Measurements from ENCODE around the gene PRSS35. TPM values are rescaled to one million over a fixed set of nuclear protein-coding genes. Genes with fewer than 3 reads are reported as not detected.
"Not testable (repeated sequence)": the region's sequence is repeated elsewhere in the genome, so short reads cannot be mapped to it uniquely, and the experiment has no call there.

Gene PRSS35
- total RNA-seq, 5 donors from 2014 or later (not counting 1 experiment from before 2014, with no cell fraction given), result 0.18 to 1.3 (median 0.44) TPM; not detected in 2

GRCh38 chr6:83558975-83559374 is 46.6 kb downstream of the PRSS35 start:
- Histone ChIP-seq H3K4me3 (ENCODE audit: control insufficient read depth in 1 of 2, extremely low read depth in 1 of 2, low read length in 1 of 2) (no peak overlapping the region), H3K27ac (ENCODE audit: low read length) (no peak overlapping the region), H3K36me3 (ENCODE audit: control insufficient read depth in 2 of 2, extremely low read depth in 1 of 2, insufficient read depth in 1 of 2, low read length in 1 of 2) (no peaks in the 10 kb centered on the region), H3K27me3 (replicated peaks in 1 of 2; ENCODE audit: control insufficient read depth in 2 of 2, extremely low read depth in 1 of 2, insufficient read depth in 2 of 2, low read length in 1 of 2) (no peaks in the 10 kb centered on the region), H3K4me1 (ENCODE audit: control insufficient read depth in 1 of 2, extremely low read depth in 1 of 2, insufficient read depth in 2 of 2, low read length in 2 of 2) (no peaks in the 10 kb centered on the region), H3K9me3 (no peaks in the 10 kb centered on the region)
- ATAC-seq (replicated peaks in 1 of 4), result no peak
- H3K4me1 Mint-ChIP-seq, result no peaks in the 10 kb centered on the region
- CTCF ChIA-PET, result interaction anchor here in 1 of 2 donors (0.6 to 0.7 kb wide), 2 partner anchors 23 to 601 kb away, joined by 3 read pairs; no protein-coding TSS in a partner anchor
- H3K27ac Mint-ChIP-seq, result no peak overlapping the region
- H3K27me3 Mint-ChIP-seq, result peaks cover 0 to 2% of the 10 kb centered on the region in 2 donors
- H3K4me3 Mint-ChIP-seq, result no peak overlapping the region
- WGBS (ENCODE audit: insufficient coverage), result 100% methylated on average over 1 of the region's 1 CpG
- no peaks in the 10 kb centered on the region for H3K36me3 Mint-ChIP-seq
- no peak for DNase-seq
- H3K9me3 Mint-ChIP-seq, result peaks cover 6 to 10% (median 7%) of the 10 kb centered on the region in 3 donors
- POLR2A ChIA-PET, result no interaction called here

- H3K4me1 Mint-ChIP-seq; H3K36me3 ChIP-seq (ENCODE audit: control insufficient read depth in 2 of 2, extremely low read depth in 1 of 2, insufficient read depth in 1 of 2, low read length in 1 of 2); POLR2A ChIA-PET; H3K4me1 ChIP-seq (ENCODE audit: control insufficient read depth in 1 of 2, extremely low read depth in 1 of 2, insufficient read depth in 2 of 2, low read length in 2 of 2); H3K27ac ChIP-seq (ENCODE audit: low read length); H3K9me3 ChIP-seq; H3K4me3 Mint-ChIP-seq; CTCF ChIA-PET; H3K27ac Mint-ChIP-seq; H3K36me3 Mint-ChIP-seq; ATAC-seq (replicated peaks in 1 of 4); DNase-seq; H3K27me3 ChIP-seq (replicated peaks in 1 of 2; ENCODE audit: control insufficient read depth in 2 of 2, extremely low read depth in 1 of 2, insufficient read depth in 2 of 2, low read length in 1 of 2); H3K27me3 Mint-ChIP-seq; H3K4me3 ChIP-seq (ENCODE audit: control insufficient read depth in 1 of 2, extremely low read depth in 1 of 2, low read length in 1 of 2): not testable (repeated sequence)
- H3K9me3 Mint-ChIP-seq, result peaks cover 3 to 14% (median 3%) of the 10 kb centered on the region in 3 donors
- 86% methylated on average over 4 of the region's 4 CpGs for WGBS (ENCODE audit: insufficient coverage)
Measured at GRCh38 chr6:83571663-83572185, 59.4 kb downstream of the PRSS35 start.

GRCh38 chr6:83574783-83575182 is 62.4 kb downstream of the PRSS35 start:
- ATAC-seq (replicated peaks in 1 of 4) (no peak), DNase-seq (no peak)
- Mint-ChIP-seq H3K36me3 (no peaks in the 10 kb centered on the region), H3K9me3 (peaks cover 0 to 9% (median 3%) of the 10 kb centered on the region in 3 donors), H3K4me1 (no peaks in the 10 kb centered on the region), H3K27me3 (peaks cover 0 to 2% of the 10 kb centered on the region in 2 donors), H3K27ac (no peak overlapping the region), H3K4me3 (no peak overlapping the region)
- Histone ChIP-seq H3K36me3 (ENCODE audit: control insufficient read depth in 2 of 2, extremely low read depth in 1 of 2, insufficient read depth in 1 of 2, low read length in 1 of 2) (no peaks in the 10 kb centered on the region), H3K27me3 (replicated peaks in 1 of 2; ENCODE audit: control insufficient read depth in 2 of 2, extremely low read depth in 1 of 2, insufficient read depth in 2 of 2, low read length in 1 of 2) (no peaks in the 10 kb centered on the region), H3K27ac (ENCODE audit: low read length) (no peak overlapping the region), H3K9me3 (no peaks in the 10 kb centered on the region), H3K4me3 (ENCODE audit: control insufficient read depth in 1 of 2, extremely low read depth in 1 of 2, low read length in 1 of 2) (no peak overlapping the region), H3K4me1 (ENCODE audit: control insufficient read depth in 1 of 2, extremely low read depth in 1 of 2, insufficient read depth in 2 of 2, low read length in 2 of 2) (no peaks in the 10 kb centered on the region)
- ChIA-PET CTCF (no interaction called here), POLR2A (interaction anchor here in 1 of 2 donors (0.6 kb wide), 1 partner anchor 195 kb away, joined by 3 read pairs; no protein-coding TSS in a partner anchor)
- 100% methylated on average over 4 of the region's 6 CpGs for WGBS (ENCODE audit: insufficient coverage)

Other genes with a start within 250 kb of the PRSS35 start
- gene ME1, start 81.5 kb upstream of the PRSS35 start, total RNA-seq, result 1 to 10 TPM in 2 of 5 donors, under 1 TPM in 3; 0.10 to 1.0 (median 0.88) TPM
- not detected for gene SNAP91, start 196.6 kb downstream of the PRSS35 start, total RNA-seq